Measurements from ENCODE around the gene SLF1.
A peak's percentile ranks its signal among the peaks of the same experiment; 100 is the strongest.
"Not testable (repeated sequence)": the region's sequence is repeated elsewhere in the genome, so short reads cannot be mapped to it uniquely, and the experiment has no call there.

SLF1 gene

GRCh38 chr5:94618493-94619328 is at the start of gene SLF1, which contains the start of gene KIAA0825:
SLF1 (plus strand) TSS chr5:94618669; CDS start chr5:94628811, 10,142 bp downstream.
KIAA0825 (minus strand) TSS chr5:94618604; CDS start chr5:94537126, 81,478 bp downstream.
- peak; percentile 3 to 92 (median 86) for DNase-seq

- no peak for DNase-seq
These were observed 47.1 kb upstream of the SLF1 start for GRCh38 chr5:94571415-94571814.

DNA sequence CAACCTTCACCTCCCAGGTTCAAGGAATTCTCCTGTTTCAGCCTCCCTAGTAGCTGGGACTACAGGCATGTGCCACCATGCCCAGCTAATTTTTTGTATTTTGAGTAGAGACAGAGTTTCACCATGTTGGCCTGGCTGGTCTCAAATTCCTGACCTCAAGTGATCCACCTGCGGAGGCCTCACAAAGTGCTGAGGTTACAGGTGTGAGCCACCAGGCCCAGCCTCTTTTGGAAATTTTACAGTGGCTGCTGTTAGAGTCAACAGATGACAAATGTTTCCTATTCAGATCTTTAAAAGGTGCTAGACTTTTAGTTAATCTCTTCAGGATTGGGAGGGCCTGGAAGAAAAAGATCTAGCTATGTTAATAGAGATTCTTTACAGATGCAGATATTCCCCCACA is 45.1 kb upstream of the SLF1 start:
- not testable (repeated sequence) for DNase-seq

GRCh38 chr5:94575196-94575595 is 43.3 kb upstream of the SLF1 start:
- DNase-seq, result no peak

DNA sequence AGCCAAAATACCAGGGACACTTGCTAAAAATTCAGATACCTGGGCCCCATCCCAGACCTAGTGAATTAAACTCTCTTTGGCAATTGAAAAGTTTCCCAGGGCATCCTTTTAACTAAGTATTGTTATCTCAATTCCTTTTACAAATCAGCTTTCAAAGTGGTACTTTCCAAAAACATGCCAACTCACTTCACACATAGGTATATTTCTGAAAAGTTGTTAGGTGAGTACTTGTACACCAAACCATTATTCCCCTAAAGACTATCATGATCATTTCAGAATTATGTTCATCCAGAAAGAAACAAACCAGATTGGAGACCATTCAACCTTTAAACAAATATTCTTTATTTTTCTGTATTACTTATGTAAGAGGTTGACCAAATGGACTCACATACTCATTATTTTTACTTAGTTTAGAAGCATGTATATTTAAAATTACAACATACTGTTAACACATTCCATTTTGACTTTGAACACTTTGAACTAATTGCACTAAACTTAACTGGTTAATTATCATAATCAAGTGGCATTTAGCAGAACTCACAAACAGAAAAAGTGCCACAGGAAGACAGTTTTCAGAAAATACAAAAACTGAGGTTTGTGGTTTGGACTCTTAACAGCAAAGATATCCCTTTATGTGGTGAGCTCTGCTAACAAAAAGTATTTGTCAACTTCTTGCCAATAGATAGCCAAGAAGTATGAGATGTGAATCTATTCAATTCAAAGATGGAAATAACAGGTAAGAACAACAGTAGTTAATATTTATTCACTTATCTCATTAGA is 40.8 kb upstream of the SLF1 start:
- no peak for DNase-seq

DNA sequence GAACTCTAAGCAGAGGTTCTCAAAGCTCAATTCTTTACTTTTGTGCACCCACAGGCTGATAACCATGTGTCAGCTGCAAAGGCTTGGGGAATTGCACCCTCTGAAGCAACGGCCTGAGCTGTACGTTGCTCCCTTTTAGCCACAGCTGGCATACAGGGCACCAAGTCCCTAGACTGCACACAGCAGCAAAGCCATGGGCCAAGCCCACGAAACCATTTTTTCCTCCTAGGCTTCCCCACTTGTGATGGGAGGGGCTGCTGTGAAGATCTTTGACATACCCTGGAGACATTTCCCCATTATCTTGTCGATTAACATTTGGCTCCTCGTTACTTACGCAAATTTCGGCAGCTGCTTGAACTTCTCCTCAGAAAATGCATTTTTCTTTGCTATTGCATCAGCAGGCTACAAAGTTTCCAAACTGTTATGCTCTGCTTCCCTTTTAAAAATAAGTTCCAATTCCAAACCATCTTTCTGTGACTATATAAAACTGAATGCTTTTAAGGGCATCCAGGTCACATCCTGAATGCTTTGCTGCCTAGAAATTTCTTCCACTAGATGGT is 23.1 kb upstream of the SLF1 start:
- DNase-seq, result no peak

DNA sequence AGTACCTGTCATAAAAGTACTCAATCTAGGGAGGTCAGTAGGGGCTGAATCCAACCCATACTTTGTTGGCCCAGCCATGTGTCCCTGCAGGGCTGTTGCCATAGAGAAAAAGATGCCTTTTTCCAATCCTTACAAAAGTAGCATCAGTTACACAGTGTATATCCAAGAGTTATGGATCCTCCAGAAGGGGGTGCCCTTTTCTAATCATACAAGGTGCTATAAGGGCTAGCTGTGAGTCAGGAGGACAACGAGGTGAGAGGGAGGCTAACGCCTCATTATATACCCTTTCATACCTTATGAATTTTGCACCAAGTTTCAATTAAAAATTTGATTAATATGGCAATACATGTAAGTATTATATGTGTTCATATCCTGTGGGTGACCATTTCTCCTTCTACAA is 4.9 kb upstream of the SLF1 start:
- peak in 1 of 14 donors; percentile 19 for DNase-seq

DNA sequence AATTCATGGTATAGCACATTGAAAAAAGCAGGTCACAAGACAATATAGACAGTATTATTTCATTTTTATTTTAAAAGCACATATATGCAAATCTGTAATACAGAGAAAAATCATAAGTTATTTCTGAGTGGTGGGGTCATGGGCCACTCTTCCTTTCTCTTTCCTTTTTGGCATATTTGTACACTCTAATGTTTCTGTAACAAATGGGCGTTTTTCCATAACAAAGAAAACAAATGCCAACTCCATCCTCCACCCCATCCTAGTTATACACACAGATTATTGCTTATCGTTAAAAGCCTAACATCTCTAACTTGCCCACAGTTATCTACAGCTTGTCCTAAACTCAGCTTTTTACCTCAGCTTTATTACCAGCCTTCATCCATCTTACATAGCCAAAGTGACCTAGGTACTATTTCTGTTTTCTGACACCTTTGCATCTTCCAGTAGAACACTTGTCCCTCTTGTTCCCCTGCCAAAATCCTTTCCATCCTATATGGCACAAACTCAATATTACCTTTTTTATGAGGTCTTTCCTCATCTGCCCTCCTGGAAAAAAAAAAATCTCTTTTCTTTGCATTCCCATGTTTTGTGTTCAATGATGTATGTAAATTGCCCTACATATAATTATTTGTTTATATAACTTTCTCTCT is 4.2 kb upstream of the SLF1 start:
- DNase-seq, result peak in 1 of 14 donors; percentile 28

DNA sequence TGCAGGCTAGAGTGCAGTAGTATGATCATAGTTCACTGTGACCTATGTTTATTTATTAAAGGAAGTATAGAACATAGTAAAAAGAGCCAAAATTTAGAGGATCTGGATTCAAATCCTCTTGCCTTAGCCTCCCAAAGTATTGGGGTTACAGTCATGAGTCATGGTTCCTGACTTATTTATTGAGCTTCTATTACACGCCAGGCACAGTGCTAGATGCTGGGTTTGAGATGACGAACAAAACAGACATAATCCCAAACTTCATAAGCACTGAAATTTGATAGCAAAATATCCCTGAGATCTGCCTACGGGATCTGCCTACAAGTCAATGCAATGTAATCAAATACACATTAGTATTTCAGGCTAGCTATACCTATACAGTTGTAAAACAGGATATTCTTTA is 2.6 kb upstream of the SLF1 start:
- DNase-seq, result peak in 1 of 14 donors; percentile 23

GRCh38 chr5:94618029-94618492 is 408 bp upstream of the SLF1 start:
- peak in 4 of 14 donors; percentile 37 to 92 (median 46) for DNase-seq

- no peak for DNase-seq
These were observed 1.8 kb downstream of the SLF1 start for GRCh38 chr5:94620256-94620655.

DNA sequence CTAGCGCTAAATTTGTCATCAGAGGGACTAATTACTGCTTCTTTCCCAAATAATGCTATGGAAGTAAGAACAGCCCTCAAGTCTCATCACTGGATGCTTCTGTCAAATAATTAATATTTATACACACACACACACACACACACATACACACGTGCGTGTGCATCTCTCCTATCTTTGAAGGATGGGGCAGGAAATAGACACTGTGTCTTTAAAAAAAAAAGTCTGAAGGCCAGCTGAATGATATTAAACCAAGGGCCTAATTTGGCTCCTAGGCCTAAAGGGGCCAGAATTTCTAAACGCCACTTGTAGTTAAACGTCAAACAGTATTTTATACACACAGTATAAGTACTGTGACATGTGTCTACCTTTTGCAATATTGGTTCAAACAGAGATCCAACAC is 3.3 kb downstream of the SLF1 start:
- no peak for DNase-seq

DNA sequence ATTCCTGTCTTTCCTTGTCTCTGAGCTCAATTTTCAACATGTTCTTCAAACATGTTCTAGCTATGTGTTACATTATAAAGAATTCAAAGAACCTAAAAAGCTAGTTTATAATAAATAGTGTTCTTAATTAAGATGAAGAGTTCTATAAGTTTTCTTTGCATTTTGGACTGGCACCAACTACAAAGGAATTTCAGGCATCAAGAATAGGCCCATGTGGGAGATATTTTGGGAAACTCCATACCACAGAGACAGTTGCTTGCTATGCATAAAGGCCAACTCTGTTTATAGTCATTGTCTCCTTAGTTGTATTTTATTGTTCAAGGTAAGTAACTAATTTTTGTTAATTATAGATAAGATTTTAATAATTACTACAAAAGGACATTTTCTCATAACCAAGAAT is 4.5 kb downstream of the SLF1 start:
- no peak for DNase-seq

GRCh38 chr5:94623877-94624276 is 5.4 kb downstream of the SLF1 start:
- no peak for DNase-seq

- no peak for DNase-seq
These were observed 8.7 kb downstream of the SLF1 start for GRCh38 chr5:94627191-94627590.

DNA sequence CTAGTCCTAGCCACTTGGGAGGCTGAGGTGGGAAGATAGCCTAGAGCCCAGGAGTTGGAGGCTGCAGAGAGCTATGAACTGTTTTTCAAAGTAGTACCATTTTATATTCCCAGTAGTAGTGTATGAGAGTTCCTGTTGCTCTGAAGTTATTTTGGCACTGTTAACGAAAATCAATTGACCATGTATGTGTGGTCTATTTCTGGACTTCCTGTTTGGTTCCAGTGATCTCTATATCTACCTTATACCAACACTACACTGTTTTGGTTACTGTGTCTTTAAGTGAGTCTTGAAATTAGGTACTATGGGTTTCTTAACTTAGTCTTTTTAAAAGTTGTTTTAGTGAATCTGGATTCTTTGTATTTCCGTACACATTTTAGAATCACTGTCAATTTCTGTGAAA is 13.6 kb downstream of the SLF1 start:
- no peak for DNase-seq

DNA sequence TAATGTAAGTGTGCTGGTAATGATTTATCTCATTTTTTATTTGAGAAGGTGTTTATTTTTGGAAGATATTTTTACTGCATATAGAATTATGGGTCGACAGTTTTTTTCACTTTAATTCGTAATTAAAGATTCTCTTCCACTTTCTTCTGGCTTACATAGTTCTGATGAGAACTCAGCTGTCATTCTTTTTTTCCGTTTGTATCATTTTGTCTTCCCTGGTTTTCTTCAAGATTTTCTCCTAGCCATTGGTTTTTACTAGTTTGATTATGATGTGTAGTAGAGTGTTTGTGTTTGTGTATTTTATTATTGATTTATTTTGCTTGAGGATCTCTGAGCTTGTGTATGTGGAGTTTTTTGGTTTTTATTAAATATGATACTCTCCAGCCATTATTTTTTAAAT is 21.7 kb downstream of the SLF1 start:
- DNase-seq, result no peak

GRCh38 chr5:94645053-94645452 is 26.6 kb downstream of the SLF1 start:
- DNase-seq, result no peak

GRCh38 chr5:94646758-94647157 is 28.3 kb downstream of the SLF1 start:
- DNase-seq, result no peak

DNA sequence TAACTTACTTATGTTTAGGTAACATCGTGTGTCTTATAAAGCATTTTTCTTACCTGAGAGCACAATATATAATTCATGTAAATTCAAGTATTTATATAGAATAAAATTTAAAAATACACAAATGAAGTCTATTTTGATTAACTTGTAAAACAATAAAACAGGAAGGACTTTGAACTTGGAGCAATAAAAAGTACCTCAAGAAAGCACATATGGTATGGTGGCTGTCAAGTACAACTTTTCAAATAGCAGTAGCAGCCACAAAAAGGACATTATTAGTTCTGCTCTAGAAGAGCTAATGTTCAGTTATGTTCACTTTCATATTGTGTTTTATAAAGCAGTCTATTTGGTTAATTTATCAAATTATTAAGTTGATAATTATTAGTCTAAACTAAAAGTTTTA is 31.4 kb downstream of the SLF1 start:
- DNase-seq, result no peak

DNA sequence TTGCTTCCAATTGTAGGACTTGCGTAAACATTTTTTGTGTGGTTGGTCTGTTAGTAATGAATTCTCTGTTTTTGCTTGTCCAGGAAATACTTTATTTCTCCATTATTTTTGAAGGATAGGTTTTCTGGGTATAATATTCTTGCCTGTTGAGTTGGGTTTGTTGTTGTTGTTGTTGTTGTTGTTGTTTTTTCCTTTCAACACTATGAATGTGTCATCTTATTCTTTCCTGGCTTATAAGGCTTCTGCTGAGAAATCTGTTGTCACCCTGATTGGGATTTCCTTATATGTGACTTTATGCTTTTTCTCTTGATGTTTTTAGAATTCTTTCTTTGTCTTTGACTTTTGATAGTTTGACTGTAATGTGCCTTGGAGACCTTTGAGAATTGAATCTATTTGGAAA is 39.8 kb downstream of the SLF1 start:
- no peak for DNase-seq

GRCh38 chr5:94660506-94660905 is 42.0 kb downstream of the SLF1 start:
- DNase-seq, result no peak

DNA sequence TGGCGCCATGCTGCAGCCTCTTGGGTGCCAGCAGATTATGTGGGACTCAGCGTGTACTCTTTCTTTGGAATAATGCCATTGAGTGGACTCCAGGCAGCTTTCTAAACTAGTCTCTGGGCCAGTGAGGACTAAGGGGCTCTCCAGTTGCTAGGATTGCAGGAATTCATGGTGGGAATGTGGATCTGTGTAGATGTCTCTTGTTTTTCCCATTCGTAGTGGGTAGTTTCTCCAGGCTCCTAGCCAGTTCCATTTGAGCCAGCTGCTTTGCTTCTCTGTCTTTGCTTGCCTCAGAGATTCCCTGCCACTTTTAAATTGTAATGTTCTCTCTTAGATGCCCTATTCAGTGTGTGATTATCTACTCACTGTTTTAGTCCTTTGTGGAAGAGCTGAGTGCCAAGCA is 42.6 kb downstream of the SLF1 start:
- DNase-seq, result peak in 3 of 14 donors; percentile 1 to 5 (median 4)

Data from C1 segment of cervical spinal cord (tissue), 14 donors.